ENCODE results near the gene PROCA1. TPM values are rescaled to one million over a fixed set of nuclear protein-coding genes. Genes with fewer than 3 reads are reported as not detected.
A peak's percentile ranks its signal among the peaks of the same experiment; 100 is the strongest.

PROCA1 gene
- total RNA-seq, 4 donors from 2014 or later: 1.7 to 3.5 (median 3.1) TPM; not detected in 1

DNA sequence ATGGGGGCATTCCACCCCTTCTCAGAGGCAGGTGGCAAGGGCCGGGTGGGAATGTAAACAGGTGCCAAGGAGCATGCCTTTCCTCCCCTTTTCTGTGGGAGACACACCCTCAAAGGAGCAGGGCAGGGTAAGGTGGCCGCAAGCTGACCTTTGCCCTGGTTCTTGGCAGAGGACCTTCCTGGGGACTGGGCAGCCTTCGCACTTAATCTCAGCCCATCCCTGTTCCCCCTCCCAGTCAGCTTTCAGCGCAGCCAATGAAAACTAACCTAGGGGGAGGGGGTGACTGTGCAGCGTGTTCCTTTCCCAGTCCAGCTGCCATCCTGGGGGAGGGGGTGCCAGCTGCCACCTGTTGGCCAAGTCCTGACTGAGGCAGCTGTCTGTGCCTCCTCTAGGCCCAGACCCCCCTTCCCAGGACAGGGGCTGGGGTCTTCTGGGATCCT is 34.9 kb upstream of the PROCA1 start:
- Histone ChIP-seq H3K27me3 (no peaks in the 10 kb centered on the region), H3K36me3 (peaks cover 0 to 39% (median 0%) of the 10 kb centered on the region in 3 donors), H3K4me1 (peaks cover 3 to 59% (median 28%) of the 10 kb centered on the region in 4 donors), H3K9me3 (no peaks in the 10 kb centered on the region), H3K27ac (peak overlapping the region; percentile 99 to 100 (median 99)), H3K4me3 (peak overlapping the region in 2 of 4 donors; percentile 92 to 97)
- DNase-seq: peak in 2 of 3 donors; percentile 90 to 91
- peak in 1 of 2 donors; percentile 52 for TF ChIP-seq POLR2A (IDR thresholded peaks at IDR 0.05)
- TF ChIP-seq, protein P1, sequence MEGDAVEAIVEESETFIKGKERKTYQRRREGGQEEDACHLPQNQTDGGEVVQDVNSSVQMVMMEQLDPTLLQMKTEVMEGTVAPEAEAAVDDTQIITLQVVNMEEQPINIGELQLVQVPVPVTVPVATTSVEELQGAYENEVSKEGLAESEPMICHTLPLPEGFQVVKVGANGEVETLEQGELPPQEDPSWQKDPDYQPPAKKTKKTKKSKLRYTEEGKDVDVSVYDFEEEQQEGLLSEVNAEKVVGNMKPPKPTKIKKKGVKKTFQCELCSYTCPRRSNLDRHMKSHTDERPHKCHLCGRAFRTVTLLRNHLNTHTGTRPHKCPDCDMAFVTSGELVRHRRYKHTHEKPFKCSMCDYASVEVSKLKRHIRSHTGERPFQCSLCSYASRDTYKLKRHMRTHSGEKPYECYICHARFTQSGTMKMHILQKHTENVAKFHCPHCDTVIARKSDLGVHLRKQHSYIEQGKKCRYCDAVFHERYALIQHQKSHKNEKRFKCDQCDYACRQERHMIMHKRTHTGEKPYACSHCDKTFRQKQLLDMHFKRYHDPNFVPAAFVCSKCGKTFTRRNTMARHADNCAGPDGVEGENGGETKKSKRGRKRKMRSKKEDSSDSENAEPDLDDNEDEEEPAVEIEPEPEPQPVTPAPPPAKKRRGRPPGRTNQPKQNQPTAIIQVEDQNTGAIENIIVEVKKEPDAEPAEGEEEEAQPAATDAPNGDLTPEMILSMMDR (IDR thresholded peaks at IDR 0.05): peak in 1 of 6 experiments; percentile 13

DNA sequence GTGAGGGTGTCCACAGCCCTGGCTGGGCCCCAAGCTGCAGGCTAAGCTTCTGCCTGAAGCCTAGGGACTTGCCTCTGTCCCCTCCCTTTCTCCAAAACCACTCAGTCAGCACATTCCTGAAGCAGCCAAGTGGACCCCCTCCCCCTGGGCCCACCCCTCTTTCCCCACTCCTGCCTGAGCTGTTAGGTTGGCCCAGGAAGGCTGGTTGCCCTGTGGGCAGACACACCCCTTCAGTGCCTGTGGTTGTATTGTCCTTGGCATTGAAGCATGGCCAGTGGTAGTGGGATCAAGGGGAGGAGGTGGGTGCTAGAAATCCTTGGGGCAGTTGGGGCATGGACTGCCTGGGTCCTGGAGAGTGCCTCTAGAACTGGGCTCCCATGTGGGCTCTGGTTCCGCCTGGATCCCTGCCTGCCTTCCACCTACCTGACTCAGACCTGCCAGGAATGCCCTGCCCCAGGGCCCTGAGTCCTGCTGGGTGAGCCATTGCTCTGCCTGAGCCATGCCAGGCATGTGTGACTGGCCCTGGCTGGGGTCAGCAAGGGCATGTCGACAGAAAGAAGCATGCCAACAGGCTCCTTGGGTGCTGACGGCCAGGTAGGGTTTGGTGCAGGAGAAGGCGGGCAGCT is 34.2 kb upstream of the PROCA1 start:
- TF ChIP-seq, protein P1 (IDR thresholded peaks at IDR 0.05): no peak
- peak; percentile 45 to 46 for TF ChIP-seq POLR2A (IDR thresholded peaks at IDR 0.05)
- Histone ChIP-seq H3K36me3 (peaks cover 0 to 31% (median 0%) of the 10 kb centered on the region in 3 donors), H3K27me3 (no peaks in the 10 kb centered on the region), H3K27ac (peak overlapping the region; percentile 99 to 100 (median 99)), H3K9me3 (no peaks in the 10 kb centered on the region), H3K4me3 (peak overlapping the region; percentile 79 to 97 (median 90)), H3K4me1 (peaks cover 3 to 59% (median 33%) of the 10 kb centered on the region in 4 donors)
- DNase-seq: peak in 2 of 3 donors; percentile 77 to 81

DNA sequence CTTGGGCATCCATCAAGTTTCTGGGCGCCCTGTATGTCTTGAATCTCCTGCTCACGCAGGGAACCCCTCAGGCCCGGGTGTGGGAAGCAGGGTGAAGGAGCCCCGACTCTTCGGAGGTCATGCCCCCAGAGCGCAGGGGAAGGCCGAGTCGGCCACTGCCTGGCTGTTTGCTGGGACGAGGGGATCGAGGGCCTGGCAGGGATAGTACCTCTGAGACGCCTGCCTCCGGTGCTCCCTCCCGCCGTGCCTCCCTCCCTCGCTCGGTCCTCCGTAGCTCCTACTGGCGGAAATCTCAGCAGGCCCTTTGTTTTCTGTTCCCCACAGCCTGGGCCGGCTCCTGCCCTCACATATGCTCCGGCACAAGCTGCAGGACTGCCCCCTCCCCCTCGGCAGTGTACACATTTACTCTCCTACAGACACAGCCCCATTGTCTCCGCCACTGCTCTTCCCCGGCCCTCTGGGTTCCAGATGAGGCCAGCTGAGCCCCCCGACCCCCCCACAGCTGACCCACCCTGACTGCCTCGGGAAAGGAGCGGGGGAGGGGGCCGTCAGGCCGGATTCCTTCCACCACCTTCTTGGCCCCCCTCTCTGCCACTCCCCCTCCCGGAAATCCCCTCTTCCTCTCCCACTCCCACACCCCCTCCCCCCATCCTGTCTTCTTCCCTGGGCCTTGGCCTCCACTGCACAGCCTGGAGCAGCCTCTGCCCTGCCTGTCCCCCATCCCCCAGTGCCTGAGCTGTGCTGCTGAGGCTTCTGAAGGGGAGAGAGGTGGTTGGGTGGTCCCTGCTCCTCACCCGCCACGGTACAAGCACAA is 33.5 kb upstream of the PROCA1 start:
- H3K4me1 ChIP-seq: peaks cover 3 to 59% (median 35%) of the 10 kb centered on the region in 4 donors
- peak overlapping the region; percentile 79 to 97 (median 90) for H3K4me3 ChIP-seq
- peak overlapping the region; percentile 99 to 100 (median 99) for H3K27ac ChIP-seq
- H3K9me3 ChIP-seq: no peaks in the 10 kb centered on the region
- peak; percentile 63 to 74 (median 74) for DNase-seq
- no peaks in the 10 kb centered on the region for H3K27me3 ChIP-seq
- TF ChIP-seq, protein P1 (IDR thresholded peaks at IDR 0.05): no peak
- TF ChIP-seq POLR2A (IDR thresholded peaks at IDR 0.05): no peak
- peaks cover 0 to 24% (median 0%) of the 10 kb centered on the region in 3 donors for H3K36me3 ChIP-seq

DNA sequence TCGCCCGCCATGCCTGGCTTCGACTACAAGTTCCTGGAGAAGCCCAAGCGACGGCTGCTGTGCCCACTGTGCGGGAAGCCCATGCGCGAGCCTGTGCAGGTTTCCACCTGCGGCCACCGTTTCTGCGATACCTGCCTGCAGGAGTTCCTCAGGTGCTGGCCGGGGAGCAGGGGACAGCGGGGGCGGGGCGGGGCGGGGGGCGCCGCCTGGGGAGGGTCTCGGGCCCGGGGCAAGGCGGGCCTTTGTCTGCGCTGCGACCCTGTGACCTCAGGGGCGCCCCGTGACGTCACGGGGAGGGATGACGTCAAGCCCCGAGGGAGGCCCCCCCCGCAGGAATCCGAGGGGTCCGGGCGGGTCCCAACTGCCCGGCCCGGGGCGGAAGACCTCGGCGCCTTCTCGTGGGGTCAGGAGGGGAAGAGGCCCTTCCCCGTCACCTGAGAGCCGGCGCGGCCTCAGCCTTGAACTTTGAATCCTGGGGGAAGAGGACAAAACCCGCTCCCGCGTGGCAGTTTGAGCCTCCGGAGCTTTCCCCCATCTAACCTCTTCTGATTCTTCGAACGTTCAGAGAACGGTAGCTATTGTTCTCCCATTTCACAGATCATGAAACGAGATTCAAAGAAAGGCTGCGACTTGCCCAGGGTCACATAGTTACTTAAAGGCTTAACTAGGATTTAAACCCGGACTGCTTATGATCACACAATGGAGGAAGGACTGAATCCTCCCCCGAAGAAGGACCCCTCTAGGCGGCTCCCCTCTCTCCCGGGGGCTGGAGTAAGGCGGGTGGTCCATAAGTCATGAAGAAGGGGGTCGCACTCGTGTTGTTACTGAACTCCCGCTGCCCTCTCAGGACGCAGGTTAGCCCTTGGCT is 32.6 kb upstream of the PROCA1 start:
- Histone ChIP-seq H3K27ac (peak overlapping the region; percentile 99 to 100 (median 99)), H3K36me3 (peaks cover 0 to 20% (median 0%) of the 10 kb centered on the region in 3 donors), H3K4me1 (peaks cover 3 to 52% (median 34%) of the 10 kb centered on the region in 4 donors), H3K27me3 (no peaks in the 10 kb centered on the region), H3K4me3 (peak overlapping the region; percentile 79 to 97 (median 90)), H3K9me3 (no peaks in the 10 kb centered on the region)
- DNase-seq: peak; percentile 77 to 82 (median 80)
- TF ChIP-seq, protein P1 (IDR thresholded peaks at IDR 0.05): no peak
- TF ChIP-seq POLR2A (IDR thresholded peaks at IDR 0.05): peak; percentile 26 to 49
